ENCODE measurements around the gene BICRA. TPM values are rescaled to one million over a fixed set of nuclear protein-coding genes. Genes with fewer than 3 reads are reported as not detected.

The BICRA gene
- total and polyA plus RNA-seq, 9 of the 15 experiments (the other 6 are each of a cell fraction or from before 2014, with no cell fraction given): 0.01 to 8.8 (median 1.2) TPM

DNA sequence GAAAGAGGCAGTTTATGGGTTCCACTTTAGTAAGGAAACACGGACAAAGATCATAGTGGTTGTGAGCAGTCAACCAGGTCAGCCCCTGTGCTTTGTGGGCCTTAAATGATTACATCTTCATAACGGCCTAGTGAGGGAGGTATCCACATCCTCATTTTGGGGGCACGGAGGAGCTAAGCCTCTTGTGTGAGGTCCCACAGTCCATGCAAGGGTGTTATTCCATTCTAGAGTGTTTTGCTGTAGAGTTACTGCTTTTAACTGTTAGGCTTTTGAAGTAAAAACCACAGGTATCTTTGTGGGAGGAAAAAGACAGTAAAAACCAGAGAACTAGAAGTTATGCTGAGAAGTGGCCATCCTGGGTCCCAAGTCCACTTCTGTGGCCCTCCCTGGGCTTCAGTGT lies 140.4 kb downstream of the BICRA start:
- Histone ChIP-seq H3K36me3 (ENCODE audit: control insufficient read depth, insufficient read depth, low read length) (peaks cover 74% of the 10 kb centered on the region), H3K4me1 (replicated peaks in 1 of 2; ENCODE audit: control insufficient read depth in 2 of 2, insufficient read depth in 2 of 2, low read length in 2 of 2) (peaks cover 10 to 17% of the 10 kb centered on the region in 2 experiments), H3K4me2 (ENCODE audit: insufficient read depth, low read length) (no peak overlapping the region), H3K9me1 (ENCODE audit: control insufficient read depth, insufficient read depth, low read length) (peaks cover 3% of the 10 kb centered on the region), H3K27ac (ENCODE audit: extremely low read depth, low read depth, low read length) (no peak overlapping the region), H3K9me3 (replicated peaks; ENCODE audit: control insufficient read depth, insufficient read depth, low read depth, low read length) (no peaks in the 10 kb centered on the region), H3K4me3 (no peak overlapping the region), H3K79me2 (ENCODE audit: control insufficient read depth, insufficient read depth, low read length) (peaks cover 45% of the 10 kb centered on the region), H2AFZ (ENCODE audit: low read depth, low read length) (no peak overlapping the region), H3K27me3 (ENCODE audit: control insufficient read depth in 2 of 2, insufficient read depth in 2 of 2, low read length in 2 of 2) (no peaks in the 10 kb centered on the region), H4K20me1 (replicated peaks; ENCODE audit: control insufficient read depth, insufficient read depth, low read length) (peaks cover 8% of the 10 kb centered on the region; the same call in 1 of the 2 replicates), H3K9ac (ENCODE audit: insufficient read depth in 1 of 2, low read depth in 2 of 2, low read length in 2 of 2) (no peak overlapping the region)
- intact Hi-C loops (cut with micrococcal nuclease): no loop called here
- POLR2A ChIA-PET: interaction anchor here (0.7 kb wide), 1 partner anchor 15 kb away, joined by 3 read pairs; no protein-coding TSS in a partner anchor
- BruUV-seq (replicated peaks): no TSS peak
- 92% methylated on average over 3 of the region's 3 CpGs for WGBS (ENCODE audit: insufficient coverage, low coverage, missing lambda C conversion rate)
- no peak for DNase-seq (ENCODE audit: extremely low read depth in 1 of 4, low spot score in 3 of 4)
- FAIRE-seq: no peak
- CTCF ChIA-PET (ENCODE audit: low intra/inter-chr PET ratio): no interaction called here
- no peak for ATAC-seq
- in situ Hi-C loops (cut with MboI): no loop called here
- TF ChIP-seq RBFOX2 (IDR thresholded peaks at IDR 0.05; ENCODE audit: low read depth, low read length) (0 out of 2 replicates have a peak, but pooled peaks have one; percentile 17), SRSF7 (optimal IDR thresholded peaks at IDR 0.05; ENCODE audit: low read depth, low read length) (no peak)

DNA sequence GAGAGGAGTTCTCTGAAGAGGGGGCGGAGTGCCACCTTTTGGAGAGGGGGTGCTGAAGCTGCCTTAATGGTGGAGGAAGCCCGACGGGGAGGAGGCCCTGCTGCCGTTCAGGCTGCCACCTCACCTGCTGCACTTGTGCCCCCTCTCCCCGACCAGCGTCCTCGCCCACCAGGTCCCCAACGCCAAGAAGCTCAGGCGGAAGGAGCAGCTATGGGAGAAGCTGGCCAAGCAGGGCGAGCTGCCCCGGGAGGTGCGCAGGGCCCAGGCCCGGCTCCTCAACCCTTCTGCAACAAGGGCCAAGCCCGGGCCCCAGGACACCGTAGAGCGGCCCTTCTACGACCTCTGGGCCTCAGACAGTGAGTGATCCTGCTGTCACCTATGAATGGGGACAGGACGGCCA lies 141.8 kb downstream of the BICRA start:
- no peak overlapping the region for H3K4me2 ChIP-seq (ENCODE audit: insufficient read depth, low read length)
- no peak for ATAC-seq
- ChIA-PET POLR2A (interaction anchor here (0.5 to 0.6 kb wide), 2 partner anchors 17 to 553 kb away, joined by 3 read pairs; no protein-coding TSS in a partner anchor), CTCF (ENCODE audit: low intra/inter-chr PET ratio) (no interaction called here)
- H3K27ac ChIP-seq (ENCODE audit: extremely low read depth, low read depth, low read length): no peak overlapping the region
- no peak overlapping the region for H3K4me3 ChIP-seq
- DNase-seq (ENCODE audit: extremely low read depth in 1 of 4, low spot score in 3 of 4): no peak
- H3K9me1 ChIP-seq (ENCODE audit: control insufficient read depth, insufficient read depth, low read length): peaks cover 3% of the 10 kb centered on the region
- no peak for FAIRE-seq
- peaks cover 89% of the 10 kb centered on the region for H3K36me3 ChIP-seq (ENCODE audit: control insufficient read depth, insufficient read depth, low read length)
- H3K79me2 ChIP-seq (ENCODE audit: control insufficient read depth, insufficient read depth, low read length): peaks cover 38% of the 10 kb centered on the region
- WGBS (ENCODE audit: insufficient coverage, low coverage, missing lambda C conversion rate): 96% methylated on average over 12 of the region's 18 CpGs
- in situ Hi-C loops (cut with MboI) (no loop called here), intact Hi-C loops (cut with micrococcal nuclease) (no loop called here)
- TF ChIP-seq HNRNPLL (IDR thresholded peaks at IDR 0.05; ENCODE audit: low read depth, low read length, poor library complexity, severe bottlenecking): no peak
- no peak for TF ChIP-seq RCOR1 (IDR thresholded peaks at IDR 0.05; ENCODE audit: borderline replicate concordance in 1 of 2, low read depth in 2 of 2, low read length in 2 of 2)
- peak; percentile 68 for TF ChIP-seq RBFOX2 (IDR thresholded peaks at IDR 0.05; ENCODE audit: low read depth, low read length)
- peak; percentile 62 for TF ChIP-seq POLR2G (IDR thresholded peaks at IDR 0.05; ENCODE audit: low read depth, low read length)
- no peak for TF ChIP-seq SIN3B (IDR thresholded peaks at IDR 0.05; ENCODE audit: low read depth)
- H3K9me3 ChIP-seq (replicated peaks; ENCODE audit: control insufficient read depth, insufficient read depth, low read depth, low read length): no peaks in the 10 kb centered on the region
- peaks cover 6 to 17% of the 10 kb centered on the region in 2 experiments for H3K4me1 ChIP-seq (replicated peaks in 1 of 2; ENCODE audit: control insufficient read depth in 2 of 2, insufficient read depth in 2 of 2, low read length in 2 of 2)
- H4K20me1 ChIP-seq (replicated peaks; ENCODE audit: control insufficient read depth, insufficient read depth, low read length): peaks cover 8% of the 10 kb centered on the region; the same call in 1 of the 2 replicates
- H2AFZ ChIP-seq (ENCODE audit: low read depth, low read length): no peak overlapping the region
- no peaks in the 10 kb centered on the region for H3K27me3 ChIP-seq (ENCODE audit: control insufficient read depth in 2 of 2, insufficient read depth in 2 of 2, low read length in 2 of 2)
- BruUV-seq (replicated peaks): no TSS peak
- no peak overlapping the region for H3K9ac ChIP-seq (ENCODE audit: insufficient read depth in 1 of 2, low read depth in 2 of 2, low read length in 2 of 2)

Data from K562 (cell line).